HG03575 (cell line): Measurements from ENCODE around the gene G2E3.
"Not testable (repeated sequence)": the region's sequence is repeated elsewhere in the genome, so short reads cannot be mapped to it uniquely, and the experiment has no call there.

ENCODE experiments used
- ATAC-seq: cut with Tn5 transposase; IDR thresholded peaks from one replicate; pipeline ENCODE4 v1.9.1; 2021; ENCODE audit not compliant: unreplicated experiment, insufficient number of reproducible peaks, low FRiP score; ENCODE audit errors: extremely low read depth

Gene G2E3

DNA sequence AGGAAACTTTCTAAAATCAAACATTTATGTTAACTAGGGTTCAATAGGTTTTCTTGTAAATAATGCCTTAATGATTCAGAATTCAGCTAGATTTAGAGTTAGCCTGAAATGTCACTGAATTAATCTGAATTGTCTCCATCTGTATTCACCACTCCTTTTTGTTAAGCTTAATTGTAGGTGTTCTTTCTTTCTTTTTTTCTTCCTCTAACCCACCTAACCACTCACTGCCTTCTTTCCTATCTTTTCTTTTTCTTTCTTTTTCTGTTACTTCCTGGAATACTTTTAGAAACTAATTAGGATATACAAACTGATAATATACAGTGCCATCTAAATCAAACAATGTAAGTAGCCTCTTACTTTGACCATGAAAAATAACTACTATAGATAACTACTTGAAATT is 29.9 kb downstream of the G2E3 start:
- ATAC-seq = no peak

DNA sequence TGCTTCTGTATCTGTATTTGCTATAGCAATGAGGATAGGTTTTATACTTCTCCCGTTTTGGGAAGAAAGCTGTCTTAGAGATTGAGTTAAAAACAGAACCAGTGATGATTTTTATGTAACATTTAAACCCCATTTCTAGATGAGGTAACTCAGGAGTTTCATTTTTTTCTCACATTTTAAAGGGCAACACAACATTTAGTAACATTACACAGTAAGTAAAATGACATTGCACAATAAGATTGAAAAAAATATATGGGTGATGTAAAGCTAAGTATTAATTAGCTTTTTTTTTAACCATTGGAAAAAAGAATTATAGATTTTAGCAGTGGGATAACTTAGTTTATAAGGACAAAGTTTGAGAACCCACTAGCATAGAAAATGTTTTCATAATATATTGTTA is 38.0 kb downstream of the G2E3 start:
- ATAC-seq = no peak

DNA sequence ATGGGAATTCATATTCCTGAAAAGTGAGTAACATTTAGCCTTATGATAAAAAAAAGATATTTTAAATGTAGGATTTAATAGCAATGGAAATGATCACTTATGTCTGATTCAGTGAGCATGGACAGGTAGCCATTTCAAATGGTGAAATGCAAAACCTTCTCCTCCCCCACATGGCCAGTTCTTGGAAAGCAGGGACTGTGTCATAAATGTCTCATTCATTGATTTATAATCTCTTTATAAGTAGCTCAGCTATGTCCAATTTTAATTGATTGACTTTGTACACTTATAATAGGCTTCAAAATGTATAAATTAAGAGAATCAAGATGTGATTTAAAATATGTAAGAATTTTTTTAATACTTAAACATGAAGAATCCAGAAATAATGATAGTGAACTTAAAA is 38.5 kb downstream of the G2E3 start:
- no peak for ATAC-seq

DNA sequence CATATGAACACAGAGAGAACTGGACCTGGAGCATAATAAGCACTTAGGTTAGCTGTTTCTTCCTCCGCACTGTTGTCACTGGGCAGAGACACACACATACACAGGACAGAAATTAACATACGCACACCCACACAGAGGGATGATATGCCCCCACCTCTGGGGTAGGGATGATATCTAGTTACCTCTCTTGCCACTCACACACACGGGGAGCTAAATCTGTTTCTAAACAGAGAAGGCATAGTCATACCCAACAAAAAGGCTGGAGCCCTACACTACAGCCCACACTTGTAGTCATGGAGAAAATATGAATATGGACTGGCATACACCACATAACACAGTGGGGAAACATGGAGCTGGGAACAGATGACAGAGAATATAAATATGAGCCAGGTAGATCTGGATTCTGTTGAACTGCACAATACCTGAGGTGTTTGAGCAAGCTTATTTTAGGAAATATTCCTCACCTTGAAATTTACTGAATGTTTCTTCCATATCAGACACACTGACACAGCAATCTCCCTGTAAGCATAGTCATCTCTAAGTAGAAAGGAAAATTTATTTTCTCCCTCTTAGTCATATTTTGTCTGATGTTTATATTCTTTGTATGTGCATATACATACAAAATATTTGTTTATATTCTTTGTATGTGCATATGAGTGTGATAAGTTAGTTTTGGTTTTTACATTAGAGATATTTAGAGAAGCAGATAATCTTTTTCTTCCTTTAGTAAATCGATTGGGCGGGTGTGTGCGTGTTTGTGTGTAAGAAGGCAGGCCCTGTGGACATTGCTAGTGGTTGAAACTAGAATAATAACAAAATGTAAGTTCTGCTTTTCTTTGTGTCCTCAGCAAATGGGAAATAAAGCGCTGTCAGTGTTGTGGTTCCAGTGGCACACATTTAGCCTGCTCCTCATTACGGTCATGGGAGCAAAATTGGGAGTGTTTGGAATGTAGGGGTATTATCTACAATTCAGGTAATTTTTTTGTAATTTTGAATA is 42.3 kb downstream of the G2E3 start:
- no peak for ATAC-seq

DNA sequence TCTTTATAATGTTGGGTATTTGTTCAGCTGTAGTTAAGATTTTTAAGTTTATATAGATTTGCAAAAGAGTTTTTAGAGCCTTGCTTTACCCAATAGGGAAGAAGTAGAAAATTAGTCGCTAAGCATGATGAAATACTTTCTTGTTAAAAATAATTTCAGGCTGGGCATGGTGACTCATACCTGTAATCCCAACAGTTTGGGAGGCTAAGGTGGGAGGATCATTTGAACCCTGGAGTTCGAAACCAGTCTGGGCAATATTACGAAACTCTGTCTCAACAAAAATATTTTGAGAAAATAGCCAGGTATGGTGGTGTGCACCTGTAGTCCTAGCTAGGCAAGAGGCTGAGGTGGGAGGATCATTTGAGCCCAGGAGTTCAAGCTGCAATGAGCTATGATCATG is 44.4 kb downstream of the G2E3 start:
- ATAC-seq = no peak

DNA sequence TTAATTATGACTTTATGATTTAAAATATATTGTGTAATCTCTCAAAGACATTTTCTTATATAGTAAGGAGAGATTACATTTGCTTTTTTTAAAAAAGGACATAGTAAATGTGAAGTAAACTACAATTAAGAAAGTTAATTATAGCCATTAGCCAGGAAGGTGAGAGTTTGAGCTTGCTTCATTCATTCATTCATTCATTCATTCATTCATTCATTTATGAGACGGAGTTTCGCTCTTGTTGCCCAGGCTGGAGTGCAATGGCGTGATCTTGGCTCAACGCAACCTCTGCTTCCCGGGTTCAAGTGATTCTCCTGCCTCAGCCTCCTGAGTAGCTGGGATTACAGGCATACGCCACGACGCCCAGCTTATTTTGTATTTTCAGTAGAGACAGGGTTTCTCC is 45.7 kb downstream of the G2E3 start:
- ATAC-seq = not testable (repeated sequence)

DNA sequence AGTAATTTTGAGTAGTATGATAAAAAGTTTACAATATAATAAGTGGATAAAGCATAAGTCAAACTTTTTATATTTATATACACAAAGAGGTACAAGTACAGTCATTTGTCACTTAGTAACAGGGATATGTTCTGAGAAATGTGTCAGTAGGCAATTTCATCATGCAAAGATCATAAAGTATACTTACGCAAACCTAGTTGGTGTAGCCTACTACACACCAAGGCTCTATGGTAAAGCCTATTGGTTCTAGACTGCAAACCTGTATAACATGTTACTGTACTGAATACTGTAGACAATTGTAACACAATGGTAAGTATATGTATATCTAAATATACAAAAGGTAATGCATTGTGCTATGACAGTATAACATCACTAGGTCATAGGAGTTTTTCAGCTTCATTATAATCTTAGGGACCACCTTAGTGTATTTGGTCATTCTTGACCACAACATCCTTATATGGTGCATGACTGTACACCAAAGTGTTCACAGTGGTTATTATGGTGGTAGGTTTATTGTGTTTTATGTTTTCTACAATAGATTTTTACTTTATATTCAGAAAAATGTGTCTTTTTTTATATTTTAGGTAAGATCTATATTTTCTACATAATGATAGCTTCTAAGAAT is 48.3 kb downstream of the G2E3 start:
- ATAC-seq = no peak

DNA sequence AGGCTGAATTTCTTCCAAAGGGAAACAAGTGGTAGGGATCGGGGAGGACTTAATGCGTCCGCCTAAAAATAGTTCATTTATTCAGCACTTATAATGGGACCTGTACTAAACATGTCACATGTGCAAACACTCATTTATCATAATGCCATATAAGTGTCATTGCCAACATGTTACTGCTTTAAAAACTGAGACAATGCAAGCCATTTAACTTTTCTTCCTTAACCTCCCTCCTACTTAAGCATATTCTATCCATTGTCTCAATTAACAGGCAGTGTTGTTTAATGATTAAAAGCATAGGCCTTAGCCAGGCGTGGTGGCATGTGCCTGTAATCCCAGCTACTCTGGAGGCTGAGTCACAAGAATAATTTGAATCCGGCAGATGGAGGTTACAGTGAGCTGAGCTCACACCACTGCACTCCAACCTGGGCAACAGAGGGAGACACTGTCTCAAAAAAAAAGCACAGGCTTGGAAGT is 49.6 kb downstream of the G2E3 start:
- ATAC-seq = no peak

DNA sequence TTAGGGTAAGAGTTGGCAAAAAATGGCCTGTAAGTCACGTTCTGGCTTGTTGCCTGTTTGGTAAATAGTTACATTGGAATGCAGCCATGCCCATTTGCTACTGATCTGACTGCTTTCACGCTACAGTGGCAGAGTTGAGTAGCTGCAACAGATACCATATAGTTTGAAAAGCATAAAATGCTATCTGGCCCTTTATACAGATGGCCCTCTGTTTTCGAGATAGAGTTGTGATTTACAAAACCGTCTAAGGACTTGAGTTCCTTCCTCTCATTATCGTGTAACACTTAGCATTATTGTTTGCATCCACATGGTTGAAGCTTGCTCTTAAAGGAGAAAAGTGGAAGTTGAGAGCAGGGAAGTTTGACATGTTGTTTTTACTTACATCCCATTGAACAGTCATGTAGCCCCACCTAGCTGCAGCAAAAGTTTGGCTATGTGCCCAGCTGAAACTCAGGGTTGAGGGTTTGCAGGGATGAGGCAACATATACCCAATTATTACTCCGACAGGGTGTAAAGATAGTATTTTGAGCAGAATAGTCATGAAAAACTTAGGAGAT is 51.9 kb downstream of the G2E3 start:
- no peak for ATAC-seq

DNA sequence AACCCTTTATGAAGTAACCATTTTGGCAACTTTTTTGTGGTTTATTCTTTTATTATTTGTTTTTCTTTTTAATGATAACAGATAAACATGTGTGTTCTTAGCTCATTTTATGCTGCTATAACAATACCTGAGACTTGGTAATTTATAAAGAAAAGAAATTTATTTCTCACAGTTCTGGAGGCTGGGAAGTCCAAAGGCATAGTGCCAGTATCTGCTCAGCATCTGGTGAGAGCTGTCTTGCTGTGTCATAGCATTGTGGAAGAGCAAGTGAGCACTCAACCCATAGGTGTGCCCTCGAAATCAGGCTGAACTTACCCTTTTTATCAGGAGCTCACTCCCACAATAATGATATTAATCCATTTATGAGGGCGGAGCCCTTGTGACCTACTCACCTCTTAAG is 55.2 kb downstream of the G2E3 start:
- ATAC-seq = no peak

DNA sequence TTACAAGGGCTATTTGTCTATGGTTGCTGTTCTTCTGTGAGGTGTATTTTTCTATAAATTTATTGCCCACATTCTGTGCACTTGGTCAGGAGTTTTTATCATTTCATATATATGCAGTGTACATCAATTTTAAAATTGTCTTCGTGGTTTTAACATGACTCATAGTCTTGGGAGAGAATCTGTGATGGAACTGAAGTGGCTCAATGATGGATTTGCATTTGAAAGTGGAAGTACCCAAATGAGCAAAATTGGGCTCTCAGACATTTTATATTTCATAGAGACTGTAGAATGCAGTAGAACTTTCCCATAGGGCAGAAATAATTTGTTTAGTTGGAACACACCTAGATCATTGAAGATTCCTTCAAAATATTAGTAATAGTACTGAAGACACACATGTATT is 61.2 kb downstream of the G2E3 start:
- peak; percentile 67 for ATAC-seq

DNA sequence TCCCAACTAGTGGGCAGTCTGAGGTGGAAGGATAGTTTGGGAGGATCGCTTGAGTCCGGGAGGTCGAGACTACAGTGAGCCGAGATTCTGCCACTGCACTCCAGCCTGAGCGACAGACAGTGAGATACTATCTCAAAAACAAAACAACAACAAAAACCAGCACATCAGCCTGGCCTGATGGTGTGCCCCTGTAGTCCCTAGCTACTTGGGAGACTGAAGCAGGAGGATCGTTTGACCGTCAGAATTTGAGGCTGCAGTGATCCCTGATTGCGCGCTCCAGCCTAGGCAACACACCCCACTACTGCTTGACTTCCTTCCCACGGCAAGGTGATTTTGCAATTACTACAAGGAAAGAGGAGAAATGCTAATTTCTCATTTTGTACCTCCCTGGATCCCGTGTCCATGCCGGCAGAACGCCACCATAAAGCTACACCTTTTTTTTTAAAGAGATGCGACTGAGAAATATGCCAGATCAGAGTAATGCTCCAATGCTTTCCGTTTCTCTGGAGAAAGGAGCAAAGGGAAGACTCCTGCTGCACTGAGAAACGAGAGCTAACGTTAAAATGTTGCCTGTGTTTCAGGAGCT is 62.5 kb downstream of the G2E3 start:
- ATAC-seq = no peak

DNA sequence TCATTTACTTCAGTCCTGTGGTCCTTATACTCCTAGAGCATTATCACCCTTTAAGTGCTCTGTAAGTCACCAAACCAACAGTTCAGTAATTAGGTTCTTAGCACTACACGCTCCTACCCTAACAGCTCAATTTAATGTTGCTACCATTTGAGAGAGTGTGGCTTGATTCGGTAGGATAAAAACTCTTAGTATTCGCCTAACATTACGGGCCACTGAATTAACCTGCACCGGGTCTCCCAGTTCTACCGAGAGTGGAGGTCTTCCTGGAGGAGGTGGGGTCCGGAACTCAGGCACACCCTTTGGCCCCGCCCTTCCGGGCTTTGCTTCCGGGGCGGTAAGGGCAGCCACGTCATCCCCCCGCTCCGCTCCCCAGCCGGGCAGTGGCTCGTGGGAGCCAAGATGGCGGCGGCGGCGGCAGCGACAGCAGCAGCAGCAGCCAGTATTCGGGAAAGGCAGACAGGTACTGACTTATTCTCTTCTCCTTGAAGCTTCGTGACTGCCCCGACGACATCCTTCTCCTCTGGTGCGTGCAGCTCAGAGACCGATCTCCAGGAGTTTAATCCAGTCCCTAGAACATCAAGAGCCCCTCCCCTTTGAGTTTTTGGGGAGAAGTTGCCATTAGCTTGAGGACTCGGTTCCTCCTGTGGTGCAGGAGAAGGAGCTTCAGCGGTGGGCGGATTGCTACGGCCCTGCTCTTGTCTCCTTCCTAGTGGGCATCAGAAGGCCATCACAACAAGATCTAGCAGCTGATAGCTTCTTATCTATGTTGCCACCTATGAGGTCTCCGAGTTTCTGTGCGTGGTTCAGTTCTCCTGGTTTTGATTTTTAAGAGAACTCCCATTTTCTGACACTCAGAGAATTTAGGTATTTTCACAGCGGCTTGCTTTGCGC is 63.2 kb downstream of the G2E3 start, which contains the start of gene SCFD1:
Gene SCFD1 (plus strand): TSS at position 380 of the 891 bp plus-strand sequence. CDS start 20 bp downstream, at position 400.
- ATAC-seq = no peak

DNA sequence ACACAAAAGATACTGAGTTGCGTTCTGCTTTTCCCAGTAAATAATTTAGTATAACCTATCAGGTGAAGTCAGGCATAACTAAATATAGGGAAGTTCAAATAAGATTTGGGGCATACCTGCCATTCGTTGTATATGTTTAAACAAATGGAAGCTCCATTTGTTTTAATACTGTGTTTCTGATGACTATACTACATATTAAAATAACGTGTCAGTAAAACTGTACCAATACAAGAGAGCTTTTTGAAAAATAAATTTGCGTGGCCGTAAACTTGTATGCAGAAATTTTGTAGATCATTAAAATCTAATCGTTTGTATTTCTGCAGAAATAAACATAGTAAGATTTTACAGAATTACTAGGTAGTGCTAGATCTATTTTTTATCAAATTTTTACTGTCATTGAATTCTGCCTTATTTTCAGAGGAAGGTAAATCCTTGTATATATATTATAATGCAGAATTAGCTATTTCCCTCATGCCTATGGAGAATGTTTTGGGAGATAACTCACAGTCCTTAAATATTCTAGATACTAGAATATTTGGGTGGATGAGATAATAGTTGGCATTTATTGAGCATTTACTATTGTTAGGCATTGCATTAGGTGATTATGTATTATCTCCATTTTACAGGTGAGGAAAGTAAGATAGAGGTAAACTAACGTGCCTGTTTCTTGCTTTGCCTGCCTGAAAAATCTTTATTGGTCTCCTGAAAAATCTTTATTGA is 64.6 kb downstream of the G2E3 start:
- ATAC-seq = no peak

DNA sequence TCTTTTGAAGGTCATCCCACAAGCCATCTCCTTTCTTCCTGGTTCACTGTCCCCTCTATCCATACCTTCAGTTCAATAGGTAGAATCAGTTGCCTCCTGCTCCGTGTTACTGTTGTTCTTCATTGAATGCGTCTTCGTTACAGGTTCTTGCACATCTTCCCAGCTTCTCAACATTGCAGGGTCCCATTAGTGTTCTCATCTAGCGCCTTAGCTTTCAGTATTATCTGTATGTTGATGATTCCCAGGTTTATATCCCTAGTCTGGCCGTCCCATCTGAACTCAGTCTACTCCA is 65.1 kb downstream of the G2E3 start:
- ATAC-seq = no peak

DNA sequence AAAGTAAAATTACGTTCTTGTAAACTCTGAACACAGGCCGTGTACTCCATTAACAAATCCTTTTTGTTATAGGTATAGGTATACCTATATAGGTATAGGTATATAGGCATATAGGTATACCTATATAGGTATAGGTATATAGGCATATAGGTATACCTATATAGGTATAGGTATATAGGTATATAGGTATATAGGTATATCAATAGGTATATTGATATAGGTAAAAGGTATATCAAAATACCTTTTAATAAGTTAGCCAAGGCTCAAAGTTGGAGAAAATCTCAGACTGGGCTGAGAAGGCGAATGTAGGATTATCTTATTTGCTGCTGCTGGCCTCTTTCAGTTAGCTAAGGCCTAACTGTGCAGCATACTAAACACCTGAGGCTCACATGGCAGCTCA is 66.6 kb downstream of the G2E3 start:
- no peak for ATAC-seq

DNA sequence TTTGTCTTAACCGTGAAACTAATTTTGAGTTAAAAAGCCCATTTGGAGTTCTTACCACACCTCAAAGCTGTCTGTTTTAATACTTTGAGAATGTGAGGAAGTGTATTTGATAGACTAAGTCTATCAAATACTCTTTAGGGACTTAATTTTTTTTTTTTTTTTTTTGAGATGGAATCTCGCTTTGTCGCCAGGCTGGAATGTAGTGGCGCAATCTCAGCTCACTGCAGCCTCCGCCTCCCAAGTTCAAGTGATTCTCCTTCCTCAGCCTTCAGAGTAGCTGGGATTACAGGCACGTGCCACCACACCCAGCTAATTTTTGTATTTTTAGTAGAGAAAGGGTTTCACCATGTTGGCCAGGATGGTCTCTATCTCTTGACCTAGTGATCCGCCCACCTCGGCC is 70.5 kb downstream of the G2E3 start:
- not testable (repeated sequence) for ATAC-seq

DNA sequence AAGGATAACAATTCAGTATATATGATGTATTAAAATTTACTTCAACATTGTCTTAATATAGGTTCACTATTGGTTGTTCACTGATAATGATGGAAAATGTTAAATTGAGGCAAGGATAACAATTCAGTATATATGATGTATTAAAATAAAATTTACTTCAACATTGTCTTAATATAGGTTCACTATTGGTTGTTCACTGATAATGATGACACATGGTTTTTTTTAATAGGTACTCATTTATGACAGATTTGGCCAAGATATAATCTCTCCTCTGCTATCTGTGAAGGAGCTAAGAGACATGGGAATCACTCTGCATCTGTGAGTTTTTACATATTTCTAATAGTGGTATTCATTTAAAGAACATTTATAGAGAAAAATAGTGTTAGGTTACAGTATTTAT is 71.3 kb downstream of the G2E3 start:
- ATAC-seq = no peak
